ENCODE results near the gene CCDC183.
A peak's percentile ranks its signal among the peaks of the same experiment; 100 is the strongest.

CCDC183 gene

GRCh38 chr9:136804509-136805206, 8.5 kb downstream of the CCDC183 start:
- H3K27me3 ChIP-seq (replicated peaks; ENCODE audit: control insufficient read depth, insufficient read depth, low read length), result no peaks in the 10 kb centered on the region
- TF ChIP-seq, protein P1, sequence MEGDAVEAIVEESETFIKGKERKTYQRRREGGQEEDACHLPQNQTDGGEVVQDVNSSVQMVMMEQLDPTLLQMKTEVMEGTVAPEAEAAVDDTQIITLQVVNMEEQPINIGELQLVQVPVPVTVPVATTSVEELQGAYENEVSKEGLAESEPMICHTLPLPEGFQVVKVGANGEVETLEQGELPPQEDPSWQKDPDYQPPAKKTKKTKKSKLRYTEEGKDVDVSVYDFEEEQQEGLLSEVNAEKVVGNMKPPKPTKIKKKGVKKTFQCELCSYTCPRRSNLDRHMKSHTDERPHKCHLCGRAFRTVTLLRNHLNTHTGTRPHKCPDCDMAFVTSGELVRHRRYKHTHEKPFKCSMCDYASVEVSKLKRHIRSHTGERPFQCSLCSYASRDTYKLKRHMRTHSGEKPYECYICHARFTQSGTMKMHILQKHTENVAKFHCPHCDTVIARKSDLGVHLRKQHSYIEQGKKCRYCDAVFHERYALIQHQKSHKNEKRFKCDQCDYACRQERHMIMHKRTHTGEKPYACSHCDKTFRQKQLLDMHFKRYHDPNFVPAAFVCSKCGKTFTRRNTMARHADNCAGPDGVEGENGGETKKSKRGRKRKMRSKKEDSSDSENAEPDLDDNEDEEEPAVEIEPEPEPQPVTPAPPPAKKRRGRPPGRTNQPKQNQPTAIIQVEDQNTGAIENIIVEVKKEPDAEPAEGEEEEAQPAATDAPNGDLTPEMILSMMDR (IDR thresholded peaks at IDR 0.05; ENCODE audit: insufficient read depth, low read length, poor library complexity, severe bottlenecking), result no peak
- DNase-seq (ENCODE audit: extremely low read depth, insufficient read length), result no peak

DNA sequence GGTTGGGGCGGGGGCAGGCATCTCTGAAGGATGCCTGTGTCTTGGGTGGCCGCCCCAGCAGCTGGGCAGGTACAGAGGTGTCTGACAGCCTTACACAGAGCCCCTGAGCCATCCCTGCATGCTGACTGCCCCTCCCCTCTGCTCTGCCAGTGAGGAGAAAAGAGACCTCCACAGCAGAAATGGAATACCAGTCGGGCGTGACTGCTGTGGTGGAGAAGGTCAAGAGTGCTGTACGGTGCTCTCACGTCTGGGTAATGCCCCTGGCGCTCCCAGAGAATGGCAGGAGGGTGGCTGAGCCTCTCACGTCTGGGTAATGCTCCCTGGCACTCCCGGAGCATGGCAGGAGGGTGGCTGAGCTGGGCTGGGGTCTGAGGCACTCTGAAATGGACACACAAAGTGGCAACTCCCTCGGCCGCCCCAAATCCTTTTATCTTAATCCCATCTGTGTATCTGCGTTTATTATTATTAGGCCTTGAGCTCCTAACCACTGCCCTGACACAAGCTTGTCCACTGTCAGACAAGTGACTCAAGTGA, 9.1 kb downstream of the CCDC183 start:
- Histone ChIP-seq H3K4me3 (replicated peaks; ENCODE audit: low read depth, low read length) (no peak overlapping the region), H3K27me3 (replicated peaks; ENCODE audit: control insufficient read depth, insufficient read depth, low read length) (no peaks in the 10 kb centered on the region), H3K36me3 (ENCODE audit: control insufficient read depth, insufficient read depth, low read length) (no peaks in the 10 kb centered on the region; the same call in none of the 2 replicates)
- TF ChIP-seq, protein P1 (IDR thresholded peaks at IDR 0.05; ENCODE audit: insufficient read depth, low read length, poor library complexity, severe bottlenecking), result no peak
- no peak for DNase-seq (ENCODE audit: extremely low read depth, insufficient read length)

More at GRCh38 chr9:136804509-136805206, 8.5 kb downstream of the CCDC183 start:
- Histone ChIP-seq H3K36me3 (ENCODE audit: control insufficient read depth, insufficient read depth, low read length) (no peaks in the 10 kb centered on the region; the same call in none of the 2 replicates), H3K4me3 (replicated peaks; ENCODE audit: low read depth, low read length) (no peak overlapping the region)

DNA sequence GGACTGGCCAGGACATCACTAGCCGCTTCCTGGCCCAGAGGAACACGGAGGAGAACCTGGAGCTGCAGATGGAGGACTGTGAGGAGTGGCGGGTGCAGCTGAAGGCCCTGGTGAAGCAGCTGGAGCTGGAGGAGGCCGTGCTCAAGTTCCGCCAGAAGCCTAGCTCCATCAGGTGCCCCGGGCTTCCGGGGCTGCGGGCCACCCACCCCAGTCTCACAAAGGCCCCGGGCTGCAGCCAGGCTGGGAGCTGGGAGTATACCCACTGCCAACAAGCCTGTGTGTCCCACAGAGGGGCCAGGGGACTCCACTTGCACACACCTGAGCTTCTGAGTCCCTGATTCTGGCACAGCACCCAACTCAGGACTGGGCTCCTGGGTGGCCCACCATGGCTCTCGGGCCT, 9.9 kb downstream of the CCDC183 start:
- TF ChIP-seq, protein P1 (IDR thresholded peaks at IDR 0.05; ENCODE audit: insufficient read depth, low read length, poor library complexity, severe bottlenecking), result no peak
- no peaks in the 10 kb centered on the region for H3K27me3 ChIP-seq (replicated peaks; ENCODE audit: control insufficient read depth, insufficient read depth, low read length)
- no peak overlapping the region for H3K4me3 ChIP-seq (replicated peaks; ENCODE audit: low read depth, low read length)
- no peak for DNase-seq (ENCODE audit: extremely low read depth, insufficient read length)
- no peaks in the 10 kb centered on the region; the same call in none of the 2 replicates for H3K36me3 ChIP-seq (ENCODE audit: control insufficient read depth, insufficient read depth, low read length)

GRCh38 chr9:136806631-136807201, 10.6 kb downstream of the CCDC183 start:
- H3K27me3 ChIP-seq (replicated peaks; ENCODE audit: control insufficient read depth, insufficient read depth, low read length), result no peaks in the 10 kb centered on the region
- H3K4me3 ChIP-seq (replicated peaks; ENCODE audit: low read depth, low read length), result peak overlapping the region; percentile 74
- TF ChIP-seq, protein P1 (IDR thresholded peaks at IDR 0.05; ENCODE audit: insufficient read depth, low read length, poor library complexity, severe bottlenecking), result no peak
- no peaks in the 10 kb centered on the region; the same call in none of the 2 replicates for H3K36me3 ChIP-seq (ENCODE audit: control insufficient read depth, insufficient read depth, low read length)
- DNase-seq (ENCODE audit: extremely low read depth, insufficient read length), result no peak

DNA sequence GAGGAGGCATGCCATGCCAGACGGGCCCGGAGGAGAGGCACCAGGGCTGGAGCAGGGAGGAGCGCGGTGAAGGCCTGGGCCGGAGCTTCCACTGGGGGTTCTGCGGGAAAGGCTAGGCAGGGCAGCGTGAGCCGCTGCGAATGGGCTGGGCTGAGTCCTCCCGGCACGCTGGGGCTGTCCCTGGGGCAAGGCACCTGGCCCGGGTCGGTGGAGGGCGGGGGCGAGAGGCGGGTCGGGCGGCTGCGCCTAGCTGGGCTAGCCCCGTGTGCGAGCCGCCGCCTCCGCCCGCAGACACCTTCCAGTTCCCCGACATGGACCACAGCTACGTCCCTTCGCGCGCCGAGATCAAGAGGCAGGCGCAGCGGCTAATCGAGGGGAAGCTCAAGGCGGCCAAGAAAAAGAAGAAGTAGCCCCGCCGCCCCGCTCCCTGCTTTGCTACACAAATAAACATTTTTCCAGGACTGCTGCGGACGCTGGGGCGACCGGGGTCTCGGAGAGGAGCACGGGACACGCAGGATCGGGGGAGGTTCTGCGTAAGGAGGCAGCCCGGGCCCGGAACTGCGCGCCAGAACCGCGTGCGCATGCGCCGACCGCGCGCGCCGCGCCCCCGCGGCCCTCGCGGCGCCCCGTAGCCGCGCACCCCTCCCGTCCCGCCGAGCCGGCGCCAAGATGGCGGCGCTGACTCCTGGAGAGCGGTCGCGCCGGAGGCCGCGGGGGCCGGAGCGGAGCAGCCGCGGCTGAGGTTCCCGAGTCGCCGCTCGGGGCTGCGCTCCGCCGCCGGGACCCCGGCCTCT, 11.3 kb downstream of the CCDC183 start, which contains the start of gene RABL6:
Gene RABL6 (plus strand): TSS at position 668 of the 794 bp plus-strand sequence. CDS start 249 bp downstream, outside the sequence.
- Histone ChIP-seq H3K27me3 (replicated peaks; ENCODE audit: control insufficient read depth, insufficient read depth, low read length) (no peaks in the 10 kb centered on the region), H3K4me3 (replicated peaks; ENCODE audit: low read depth, low read length) (peak within 1 kb of the TSS; percentile 91), H3K36me3 (ENCODE audit: control insufficient read depth, insufficient read depth, low read length) (peaks cover under 1% of the 10 kb centered on the region)
- peak; percentile 90 for DNase-seq (ENCODE audit: extremely low read depth, insufficient read length)
- TF ChIP-seq, protein P1 (IDR thresholded peaks at IDR 0.05; ENCODE audit: insufficient read depth, low read length, poor library complexity, severe bottlenecking), result no peak

Data from GM06990 (cell line).